Transverse colon (tissue), 4 donors: Measurements from ENCODE around the gene PDLIM3. TPM values are rescaled to one million over a fixed set of nuclear protein-coding genes. Genes with fewer than 3 reads are reported as not detected.

Experiments used
- DNase-seq: peaks from one replicate; pipeline ENCODE4 v3.0.0-alpha.2; 2019
- H3K27ac ChIP-seq, 4 donors: fragments of 200-600 bp; sonication (generic); 2 replicates each; pipeline ENCODE4 v1.5.1; 2016 to 2018; ENCODE audit warnings: inconsistent platforms in 4 of 4
- H3K27me3 ChIP-seq: fragments of 200-600 bp; sonication (generic); 2 replicates; pipeline ENCODE4 v1.5.1; 2017; ENCODE audit warnings: inconsistent platforms
- H3K36me3 ChIP-seq, 4 donors: fragments of 200-600 bp; sonication (generic); 2 replicates each; pipeline ENCODE4 v1.5.1; 2017 to 2019; ENCODE audit warnings: inconsistent platforms in 4 of 4
- H3K4me1 ChIP-seq, 4 donors: fragments of 200-600 bp; sonication (generic); 2 replicates each; pipeline ENCODE4 v1.5.1; 2017 to 2020; ENCODE audit warnings: inconsistent platforms in 4 of 4
- H3K4me3 ChIP-seq, 4 donors: fragments of 200-600 bp; sonication (generic); 1 replicate in 1 of 4; 2 replicates in 3 of 4; pipeline versions ENCODE4 v1.5.1 to v1.6.1; 2017 to 2019; ENCODE audit warnings: inconsistent platforms in 4 of 4
- H3K9me3 ChIP-seq, 2 donors: fragments of 200-600 bp; sonication (generic); 2 replicates each; pipeline ENCODE4 v1.5.1; 2017 to 2019; ENCODE audit warnings: inconsistent platforms in 2 of 2
- EP300 ChIP-seq: sonication (generic); formaldehyde crosslinking; IDR thresholded peaks from one replicate; pipeline ENCODE4 v1.6.1; 2017; ENCODE audit warnings: antibody characterized with exemption, low read depth
- POLR2A ChIP-seq: fragments of 450-650 bp; IDR thresholded peaks from one replicate; pipeline ENCODE4 v1.6.1; 2016; ENCODE audit warnings: antibody characterized with exemption, mild to moderate bottlenecking, moderate library complexity
- POLR2AphosphoS5 ChIP-seq, 3 donors: sonication (generic); formaldehyde crosslinking; IDR thresholded peaks; one replicate each; pipeline ENCODE4 v1.6.1; 2016; ENCODE audit warnings: antibody characterized with exemption in 3 of 3
- WGBS, 2 donors: methylation state at CpG; one replicate each; pipeline ENCODE4 v1.1.5; 2018; ENCODE audit warnings: low coverage in 1 of 2; 5-methylcytosine and 5-hydroxymethylcytosine counted together
- in situ Hi-C, 4 donors: fragments of 200-750 bp; cut with MboI; loops; one replicate each; pipeline versions ENCODE4 v1.15.0 to v1.15.1; 2017; ENCODE audit warnings: low sequenced_read_pairs in 3 of 4, low pct_ligation_motif_present in 1 of 4, low pct_unique_long_range_greater_than_20kb in 1 of 4
- intact Hi-C: fragments of 100-400 bp; cut with DNase I; formaldehyde crosslinking; loops from one replicate; pipeline ENCODE4 v1.15.1; 2023; ENCODE audit warnings: low total_unique reads
- total RNA-seq, 4 donors: library from RNA; depleted of rRNA; stranded (reverse); fragments of >200 nt; gene quantifications; one replicate each; pipeline ENCODE4 v1.1.0, GENCODE V29; 2016
- TF ChIP-seq, protein P1 (sequence below), 5 experiments: fragments of 200-600 bp in 3 of 5; fragments of 450-650 bp in 2 of 5; sonication (generic) in 3 of 5; IDR thresholded peaks; 1 replicate in 2 of 5; 2 replicates in 3 of 5; pipeline ENCODE4 v1.5.1; 2016 to 2017; ENCODE audit warnings: antibody characterized with exemption in 5 of 5, inconsistent platforms in 3 of 5, mild to moderate bottlenecking in 2 of 5, moderate library complexity in 1 of 5

PDLIM3 gene
- total RNA-seq, 4 donors from 2014 or later, result 81.9 to 209 (median 115) TPM

DNA sequence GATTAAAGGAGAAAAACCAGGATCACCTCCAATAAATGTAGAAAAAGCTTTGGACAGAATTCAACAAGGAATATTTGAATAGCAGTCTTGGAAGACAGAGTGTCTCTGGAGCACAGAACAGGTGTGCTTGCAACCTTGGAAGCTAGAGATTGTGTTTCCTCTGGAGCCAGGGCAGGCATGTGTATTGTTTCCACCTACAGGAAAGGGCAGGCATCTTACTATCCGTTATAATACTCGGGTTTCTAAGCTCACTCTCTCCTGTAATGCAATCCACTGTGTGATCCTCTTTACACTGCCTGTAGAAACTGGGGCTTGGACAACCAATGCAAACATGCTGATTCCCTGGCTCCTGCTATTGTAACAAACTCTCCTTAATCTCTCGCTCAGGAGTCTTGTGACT, 78.2 kb downstream of the PDLIM3 start:
- H3K27ac ChIP-seq, result no peak overlapping the region

DNA sequence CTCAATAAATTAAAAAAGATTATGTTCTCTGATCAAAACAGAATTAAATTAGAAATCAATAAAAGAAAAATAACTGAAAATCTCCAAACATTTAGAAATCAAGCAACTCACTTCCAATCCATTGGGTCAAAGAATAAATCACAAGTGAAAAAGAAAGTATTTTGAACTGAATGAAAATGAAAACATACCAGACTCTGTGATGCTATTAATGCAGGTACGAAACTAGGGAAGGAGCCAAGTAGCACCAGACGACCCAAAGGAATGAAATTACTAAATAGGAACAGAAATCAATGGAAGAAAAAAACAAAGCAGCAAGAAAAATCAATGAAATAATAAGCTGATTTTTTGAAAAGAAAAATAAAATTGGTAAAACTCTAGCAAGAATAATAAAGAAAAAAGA, 79.2 kb downstream of the PDLIM3 start:
- intact Hi-C loops, result no loop called here
- Histone ChIP-seq H3K27ac (no peak overlapping the region), H3K4me3 (no peak overlapping the region), H3K4me1 (no peaks in the 10 kb centered on the region), H3K36me3 (no peaks in the 10 kb centered on the region), H3K27me3 (no peaks in the 10 kb centered on the region), H3K9me3 (no peaks in the 10 kb centered on the region)
- TF ChIP-seq POLR2AphosphoS5 (IDR thresholded peaks at IDR 0.05) (no peak), EP300 (no peak), POLR2A (no peak)
- TF ChIP-seq, protein P1, sequence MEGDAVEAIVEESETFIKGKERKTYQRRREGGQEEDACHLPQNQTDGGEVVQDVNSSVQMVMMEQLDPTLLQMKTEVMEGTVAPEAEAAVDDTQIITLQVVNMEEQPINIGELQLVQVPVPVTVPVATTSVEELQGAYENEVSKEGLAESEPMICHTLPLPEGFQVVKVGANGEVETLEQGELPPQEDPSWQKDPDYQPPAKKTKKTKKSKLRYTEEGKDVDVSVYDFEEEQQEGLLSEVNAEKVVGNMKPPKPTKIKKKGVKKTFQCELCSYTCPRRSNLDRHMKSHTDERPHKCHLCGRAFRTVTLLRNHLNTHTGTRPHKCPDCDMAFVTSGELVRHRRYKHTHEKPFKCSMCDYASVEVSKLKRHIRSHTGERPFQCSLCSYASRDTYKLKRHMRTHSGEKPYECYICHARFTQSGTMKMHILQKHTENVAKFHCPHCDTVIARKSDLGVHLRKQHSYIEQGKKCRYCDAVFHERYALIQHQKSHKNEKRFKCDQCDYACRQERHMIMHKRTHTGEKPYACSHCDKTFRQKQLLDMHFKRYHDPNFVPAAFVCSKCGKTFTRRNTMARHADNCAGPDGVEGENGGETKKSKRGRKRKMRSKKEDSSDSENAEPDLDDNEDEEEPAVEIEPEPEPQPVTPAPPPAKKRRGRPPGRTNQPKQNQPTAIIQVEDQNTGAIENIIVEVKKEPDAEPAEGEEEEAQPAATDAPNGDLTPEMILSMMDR (IDR thresholded peaks at IDR 0.05), result no peak
- DNase-seq, result no peak
- in situ Hi-C loops, result no loop called here
- 0 to 40% methylated on average over 1 to 2 of the region's 2 CpGs for WGBS, 2 donors

More for the DNA sequence above, 78.2 kb downstream of the PDLIM3 start:
- DNase-seq, result no peak
- H3K4me1 ChIP-seq, result no peaks in the 10 kb centered on the region
- 50 to 53% methylated on average over 3 of the region's 3 CpGs for WGBS, 2 donors
- H3K9me3 ChIP-seq, result no peaks in the 10 kb centered on the region
- intact Hi-C loops (no loop called here), in situ Hi-C loops (no loop called here)
- no peaks in the 10 kb centered on the region for H3K27me3 ChIP-seq
- no peak for TF ChIP-seq EP300
- TF ChIP-seq, protein P1 (IDR thresholded peaks at IDR 0.05), result no peak
- TF ChIP-seq POLR2A, result no peak
- TF ChIP-seq POLR2AphosphoS5 (IDR thresholded peaks at IDR 0.05), result no peak
- H3K36me3 ChIP-seq, result no peaks in the 10 kb centered on the region
- H3K4me3 ChIP-seq, result no peak overlapping the region

Other genes with a start within 250 kb of the PDLIM3 start
- 10 to 100 TPM in 1 of 4 donors, under 1 TPM in 2, not detected in 1; 0.55 to 20.1 (median 0.64) TPM for gene LRP2BP, start 139.6 kb downstream of the PDLIM3 start, total RNA-seq
- 10 to 100 TPM in 1 of 4 donors, 1 to 10 TPM in 3; 2.0 to 10.0 (median 7.1) TPM for gene ANKRD37, start 138.7 kb downstream of the PDLIM3 start, total RNA-seq
- gene UFSP2, start 109.5 kb downstream of the PDLIM3 start, total RNA-seq, result 10 to 100 TPM in 3 of 4 donors, 1 to 10 TPM in 1; 5.2 to 48.4 (median 21.5) TPM
- gene CCDC110, start 63.8 kb downstream of the PDLIM3 start, total RNA-seq, result 1 to 10 TPM in 2 of 4 donors, not detected in 2; 2.5 to 3.0 TPM